NCI-H2196 treated with DMSO at 0.1 percent for 48 hours (cell line): ENCODE results near the gene DUT.
A peak's percentile ranks its signal among the peaks of the same experiment; 100 is the strongest.
"Not testable (repeated sequence)": the region's sequence is repeated elsewhere in the genome, so short reads cannot be mapped to it uniquely, and the experiment has no call there.

Experiments
- DNase-seq: peaks from one replicate; lab custom pipeline; 2025; ENCODE audit not compliant: unreplicated experiment; lab: John Stamatoyannopoulos, UW

The DUT gene

GRCh38 chr15:48326180-48326579 lies 5.0 kb upstream of the DUT start:
- DNase-seq = not testable (repeated sequence)

- no peak for DNase-seq
These were observed 984 bp upstream of the DUT start for GRCh38 chr15:48330105-48330785.

- peak; percentile 24 for DNase-seq
These were observed 790 bp downstream of the DUT start for GRCh38 chr15:48331796-48332641.

DNA sequence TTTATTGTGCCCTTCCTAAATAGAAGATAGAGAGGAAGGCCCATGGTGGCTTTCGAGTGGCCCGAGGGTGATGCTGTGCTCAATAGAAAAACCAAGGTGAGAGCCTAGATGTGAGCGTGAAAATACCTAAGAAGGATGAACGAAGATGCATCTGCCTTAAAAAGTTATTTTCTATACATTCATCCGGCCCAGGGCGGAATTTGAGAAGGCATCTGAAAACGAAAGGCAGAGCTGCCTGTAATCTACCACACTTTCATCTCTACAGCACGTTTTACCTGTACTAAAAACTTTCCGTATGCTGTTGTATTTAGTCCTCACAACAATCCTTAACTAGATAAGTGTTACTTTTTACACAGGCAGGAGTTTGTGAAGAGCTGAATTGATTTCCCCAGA lies 1.4 kb downstream of the DUT start:
- DNase-seq = no peak

DNA sequence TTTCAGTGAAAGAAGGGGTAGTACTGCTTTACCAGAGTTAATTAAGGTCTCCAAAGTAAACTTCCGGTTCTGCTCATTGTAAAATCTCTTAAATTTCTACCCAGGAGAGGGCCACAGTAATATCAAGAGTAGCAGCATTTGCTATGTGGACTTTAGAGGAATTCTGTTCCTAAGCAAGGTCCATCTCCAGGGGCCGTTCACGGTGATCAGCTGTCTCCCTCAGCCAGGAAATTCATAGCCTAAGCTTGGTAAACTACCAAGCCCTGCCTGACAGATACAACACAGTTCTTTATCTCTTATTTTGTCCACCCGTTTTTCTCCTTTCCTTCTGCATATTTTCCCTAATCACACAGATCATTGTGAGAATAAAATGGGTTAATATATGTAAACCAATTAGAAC lies 2.3 kb downstream of the DUT start:
- DNase-seq = no peak

- no peak for DNase-seq
These were observed 3.0 kb downstream of the DUT start for GRCh38 chr15:48334260-48334659.

- DNase-seq = no peak
These were observed 5.7 kb downstream of the DUT start for GRCh38 chr15:48336940-48337339.

DNA sequence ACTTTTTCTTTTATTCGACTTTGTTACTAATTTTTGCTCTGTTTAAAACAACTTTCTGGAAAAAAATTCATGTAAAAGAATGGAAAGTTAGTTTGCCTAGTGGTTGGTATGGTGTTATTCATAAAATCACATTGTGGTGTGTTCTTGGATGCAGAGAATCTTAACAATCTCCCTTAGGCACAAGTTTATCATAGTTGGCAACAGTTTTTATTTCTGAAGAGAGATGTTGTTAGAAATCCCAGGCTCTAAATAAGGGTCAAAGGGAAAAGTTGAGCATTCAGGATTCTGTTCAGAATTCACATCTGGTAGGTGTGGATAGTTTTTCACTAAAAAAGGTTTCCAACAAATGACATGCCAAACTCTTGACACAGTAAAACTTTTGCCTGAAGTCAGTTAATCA lies 6.4 kb downstream of the DUT start:
- no peak for DNase-seq

DNA sequence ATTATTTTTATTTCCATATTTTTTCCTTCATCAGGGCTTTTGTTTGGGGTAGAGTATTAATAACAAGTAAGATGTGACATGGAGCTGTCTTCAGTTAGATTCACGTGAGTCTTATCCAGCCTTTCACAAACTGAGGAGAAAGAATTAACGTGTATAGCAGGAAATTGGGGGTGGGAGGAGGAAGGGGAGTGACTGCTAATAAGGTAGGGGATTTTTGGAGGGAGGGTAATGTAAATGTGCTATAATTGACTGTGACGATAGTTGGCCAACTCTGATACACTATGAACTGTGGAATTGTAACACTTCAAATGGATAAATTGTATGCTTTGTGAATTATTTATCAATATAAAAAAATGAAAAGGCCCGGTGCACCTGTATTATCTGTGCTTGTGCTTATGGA lies 8.9 kb downstream of the DUT start:
- no peak for DNase-seq

GRCh38 chr15:48343865-48344264 lies 12.6 kb downstream of the DUT start:
- DNase-seq = no peak

- no peak for DNase-seq
These were observed 14.3 kb downstream of the DUT start for GRCh38 chr15:48345516-48345915.

- peak; percentile 9 for DNase-seq
These were observed 21.3 kb downstream of the DUT start for GRCh38 chr15:48352474-48353072.

- no peak for DNase-seq
These were observed 23.6 kb downstream of the DUT start for GRCh38 chr15:48354694-48355303.

GRCh38 chr15:48355377-48355776 lies 24.1 kb downstream of the DUT start:
- no peak for DNase-seq

DNA sequence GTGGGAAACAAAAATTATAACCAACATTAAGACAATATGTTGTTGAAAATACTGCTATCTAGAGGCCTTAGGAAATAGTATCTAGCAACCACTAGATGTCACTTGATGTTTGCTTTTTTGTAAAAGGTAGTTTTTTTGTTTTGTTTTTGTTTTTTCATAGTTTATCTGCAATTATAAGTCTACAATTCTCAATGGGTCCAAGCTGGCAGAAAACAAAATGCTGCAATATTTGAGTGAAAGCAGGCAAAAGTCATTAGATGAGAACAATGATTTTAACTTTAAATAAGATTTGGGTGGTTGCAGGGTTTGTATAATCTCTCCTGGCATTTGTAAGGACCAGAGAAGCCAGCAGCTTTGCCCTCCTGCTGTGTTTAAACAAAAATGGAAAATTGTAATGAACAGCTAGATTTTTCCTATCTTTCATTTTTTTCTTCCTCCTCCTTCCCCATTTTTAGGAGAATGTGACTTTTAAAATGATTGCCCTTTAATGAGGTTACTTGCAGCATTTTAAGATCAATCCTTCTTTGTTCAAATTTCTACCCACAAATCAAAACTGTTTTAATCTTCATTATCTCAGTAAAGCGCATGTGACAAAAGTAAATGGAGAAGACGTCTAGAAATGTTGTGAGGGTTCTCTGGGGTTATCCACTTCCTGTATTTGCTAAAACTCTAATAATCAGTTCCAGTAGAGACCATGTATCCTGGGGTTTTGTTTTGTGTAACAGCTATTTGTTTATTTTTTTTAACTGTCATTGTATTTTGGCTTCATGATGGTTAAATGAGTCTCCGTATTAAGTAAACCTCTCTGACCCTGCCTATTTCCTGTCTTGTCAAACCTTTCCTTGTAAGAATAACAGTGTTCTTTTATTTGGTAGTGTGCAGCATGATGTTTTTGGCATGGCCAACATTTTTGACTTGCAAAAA lies 27.3 kb downstream of the DUT start:
- no peak for DNase-seq

DNA sequence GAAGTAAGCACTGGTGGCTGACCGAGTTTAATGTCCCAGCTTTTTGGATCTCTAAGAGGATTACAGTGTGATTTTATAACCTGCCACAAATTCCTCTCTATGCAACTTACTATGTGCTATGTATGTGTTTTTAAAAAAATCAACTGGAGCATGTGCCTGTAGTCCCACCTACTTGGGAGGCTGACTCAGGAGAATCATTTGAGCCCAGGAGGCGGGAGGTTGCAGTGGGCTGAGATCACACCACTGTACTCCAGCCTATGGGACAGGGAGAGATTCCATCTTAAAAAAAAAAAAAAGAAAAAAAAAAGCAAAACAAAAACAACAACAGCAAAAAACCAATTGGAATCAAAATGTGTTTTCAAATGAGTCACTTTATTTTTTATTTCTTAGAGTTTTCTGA lies 29.6 kb downstream of the DUT start:
- DNase-seq = no peak

DNA sequence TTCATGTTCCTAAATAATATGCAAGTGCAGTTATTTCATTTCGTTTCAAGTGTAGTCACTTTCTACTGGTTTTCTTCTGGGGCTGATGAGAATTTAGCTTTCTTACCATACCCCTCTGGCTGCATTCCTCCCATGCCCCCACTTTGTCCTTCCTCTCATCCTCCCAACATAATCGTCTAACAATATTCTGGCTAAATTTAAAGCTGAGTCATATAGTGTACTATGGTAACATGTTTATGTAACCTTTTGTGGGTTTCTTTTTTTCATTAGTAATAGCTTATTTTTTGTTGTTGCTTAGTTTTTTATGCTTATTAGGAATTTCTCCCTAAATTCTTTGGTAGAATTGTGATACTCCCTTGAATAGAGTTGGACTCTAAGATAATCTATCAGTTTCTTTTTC lies 30.5 kb downstream of the DUT start:
- DNase-seq = no peak

DNA sequence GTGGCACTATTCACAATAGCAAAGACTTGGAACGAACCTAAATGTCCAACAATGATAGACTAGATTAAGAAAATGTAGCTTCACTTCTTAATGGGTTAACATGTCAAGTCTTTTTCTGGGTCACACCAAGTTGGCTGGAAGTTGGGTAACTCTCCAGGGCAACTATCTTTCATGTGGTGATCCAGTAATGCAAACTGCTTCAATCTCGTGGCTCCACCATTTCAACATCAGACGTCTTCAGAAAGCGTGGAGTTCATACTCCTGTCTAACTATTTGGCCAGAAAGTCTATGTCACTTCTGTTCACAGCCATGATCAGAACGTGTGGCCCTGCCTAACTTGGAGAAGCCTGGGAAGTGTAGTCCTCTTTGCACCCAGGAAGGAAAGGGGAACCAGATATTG lies 32.2 kb downstream of the DUT start:
- no peak for DNase-seq

DNA sequence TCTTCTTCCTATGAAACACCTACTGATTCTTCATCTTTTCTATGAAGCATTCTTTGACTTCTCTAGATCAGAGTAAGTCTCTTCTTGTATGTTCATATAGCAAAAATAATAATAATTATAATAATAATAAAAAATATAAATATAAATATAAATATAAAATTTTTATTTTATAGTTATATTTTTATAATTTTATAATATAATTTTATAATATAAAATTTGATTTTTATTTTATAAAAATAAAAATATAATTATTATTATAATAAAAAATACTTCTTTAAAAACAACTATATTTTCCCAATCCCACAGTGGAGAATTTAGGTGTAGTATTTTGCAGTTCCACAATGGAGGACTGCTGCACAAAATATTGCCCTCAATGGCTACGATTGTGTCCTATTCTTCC lies 34.3 kb downstream of the DUT start:
- DNase-seq = no peak

GRCh38 chr15:48366584-48367312 lies 35.5 kb downstream of the DUT start:
- DNase-seq = no peak
